Upper lobe of left lung (tissue), 4 donors: Measurements from ENCODE around the gene BACE2.

ENCODE experiments used
- CTCF ChIP-seq, 6 experiments: fragments of 450-650 bp in 4 of 6; fragments of 200-600 bp in 2 of 6; sonication (generic) in 2 of 6; IDR thresholded peaks; one replicate each; pipeline ENCODE4 v1.5.1; 2016 to 2019; ENCODE audit warnings: antibody characterized with exemption in 6 of 6
- EP300 ChIP-seq, 4 donors: sonication (generic); formaldehyde crosslinking; IDR thresholded peaks; one replicate each; pipeline ENCODE4 v1.5.1; 2017; ENCODE audit warnings: antibody characterized with exemption in 4 of 4, control low read depth in 2 of 4
- POLR2A ChIP-seq, 4 donors: fragments of 450-650 bp; IDR thresholded peaks; one replicate each; pipeline ENCODE4 v1.5.1; 2016 to 2017; ENCODE audit warnings: antibody characterized with exemption in 4 of 4, mild to moderate bottlenecking in 2 of 4
- POLR2AphosphoS5 ChIP-seq, 2 donors: sonication (generic); formaldehyde crosslinking; IDR thresholded peaks; one replicate each; pipeline ENCODE4 v1.5.1; 2017; ENCODE audit warnings: antibody characterized with exemption in 2 of 2

GRCh38 chr21:41228006-41228370 lies 60.0 kb downstream of the BACE2 start:
- TF ChIP-seq CTCF (IDR thresholded peaks at IDR 0.05) (no peak), EP300 (IDR thresholded peaks at IDR 0.05) (no peak), POLR2A (IDR thresholded peaks at IDR 0.05) (no peak), POLR2AphosphoS5 (IDR thresholded peaks at IDR 0.05) (no peak)
